HT-29 (cell line): Measurements from ENCODE around the gene DDHD1. TPM values are rescaled to one million over a fixed set of nuclear protein-coding genes. Genes with fewer than 3 reads are reported as not detected.

ENCODE experiments used
- DNase-seq: peaks from one replicate; pipeline ENCODE4 v3.0.0-alpha.2; 2015; ENCODE audit warnings: low spot score
- small RNA-seq: library from RNA; depleted of rRNA; stranded (forward); fragments of <200 nt; gene quantifications from one replicate; pipeline ENCODE3, GENCODE V24; 2014
- total RNA-seq: library from RNA; depleted of rRNA; stranded (reverse); fragments of >200 nt; shearing (Covaris generic); gene quantifications from 2 replicates; pipeline ENCODE4 v1.2.3, GENCODE V29; 2014; rRNA removed

Gene DDHD1
- total RNA-seq, 1 experiment from 2014 or later: 7.0 TPM

DNA sequence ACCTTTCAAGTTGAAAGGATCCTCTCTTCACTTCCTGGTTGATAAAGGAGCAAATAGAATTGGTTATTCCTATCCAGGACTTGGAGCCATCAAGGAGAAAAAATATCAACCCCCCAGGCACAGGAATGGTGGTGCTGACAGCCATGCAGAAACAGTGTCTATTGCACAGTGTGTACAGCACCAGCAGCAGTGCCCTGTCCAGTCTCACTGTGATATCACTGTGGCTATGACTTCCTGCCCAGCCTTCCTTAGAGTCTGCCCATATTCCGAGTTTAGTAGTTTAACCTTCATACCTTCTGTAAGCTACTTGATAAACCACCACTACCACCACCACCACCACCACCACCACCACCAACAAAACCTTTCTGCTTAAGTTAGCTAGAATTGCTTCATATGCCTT is 157.1 kb downstream of the DDHD1 start:
- no peak for DNase-seq

DNA sequence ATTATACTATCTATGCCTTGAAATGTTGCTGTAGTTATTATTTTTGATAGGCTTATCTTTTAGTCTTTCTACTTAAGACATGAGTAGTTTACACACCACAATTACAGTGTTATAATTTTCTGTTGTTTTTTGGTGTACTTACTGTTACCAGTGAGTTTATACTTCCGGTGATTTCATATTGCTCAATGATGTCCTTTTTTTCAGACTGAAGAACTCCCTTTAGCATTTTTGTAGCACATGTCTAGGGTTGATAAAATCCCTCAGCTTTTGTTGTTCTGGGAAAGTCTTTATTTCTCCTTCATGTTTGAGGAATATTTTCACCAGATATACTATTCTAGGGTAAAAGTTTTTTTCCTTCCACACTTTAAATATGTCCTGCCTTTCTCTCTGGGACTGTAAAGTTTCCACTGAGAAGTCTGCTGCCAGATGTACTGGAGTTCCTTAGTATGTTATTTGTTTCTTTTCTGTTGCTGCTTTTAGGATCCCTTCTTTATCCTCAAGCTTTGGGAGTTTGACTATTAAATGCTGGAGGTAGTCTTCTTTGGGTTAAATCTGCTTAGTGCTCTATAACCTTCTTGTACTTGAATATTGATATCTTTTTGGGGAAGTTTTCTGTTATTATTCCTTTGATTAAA is 160.8 kb downstream of the DDHD1 start:
- DNase-seq: no peak

DNA sequence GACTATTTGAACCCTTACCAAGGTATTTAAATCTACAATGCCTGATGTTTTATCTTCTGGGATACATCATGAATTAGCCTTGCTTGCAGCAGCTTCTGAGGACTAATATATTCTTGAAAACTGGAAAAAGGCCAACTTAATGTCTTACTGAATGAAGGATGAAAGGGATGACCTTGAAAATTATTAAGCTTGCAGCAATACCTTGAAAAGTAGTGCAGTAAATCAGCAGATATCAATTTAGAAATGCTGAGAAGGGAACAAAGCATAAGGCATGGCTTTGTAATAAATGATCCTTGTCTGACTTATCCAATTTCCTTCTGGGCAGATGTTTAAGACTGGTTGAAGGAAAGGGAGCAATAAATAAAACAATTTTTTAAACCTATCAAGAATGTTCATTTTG is 165.0 kb downstream of the DDHD1 start:
- no peak for DNase-seq

DNA sequence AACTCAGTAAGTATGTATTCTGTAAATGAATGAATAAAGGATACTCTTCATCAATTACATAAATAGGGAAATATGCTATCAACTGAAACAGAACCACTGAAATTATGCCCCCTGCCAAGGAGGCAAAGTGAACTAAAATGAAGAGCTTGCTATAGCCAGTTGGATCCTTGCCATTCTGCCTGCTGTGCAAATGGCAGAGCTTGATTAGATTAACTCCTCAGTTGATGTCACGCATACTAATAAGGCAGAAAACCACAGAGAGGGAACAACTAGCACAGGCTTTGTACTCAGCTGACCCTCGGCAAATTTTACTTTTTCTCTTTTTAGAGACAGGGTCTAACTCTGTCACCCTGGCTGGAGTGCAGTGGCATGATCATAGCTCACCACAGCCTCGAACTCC is 165.6 kb downstream of the DDHD1 start:
- DNase-seq: no peak

DNA sequence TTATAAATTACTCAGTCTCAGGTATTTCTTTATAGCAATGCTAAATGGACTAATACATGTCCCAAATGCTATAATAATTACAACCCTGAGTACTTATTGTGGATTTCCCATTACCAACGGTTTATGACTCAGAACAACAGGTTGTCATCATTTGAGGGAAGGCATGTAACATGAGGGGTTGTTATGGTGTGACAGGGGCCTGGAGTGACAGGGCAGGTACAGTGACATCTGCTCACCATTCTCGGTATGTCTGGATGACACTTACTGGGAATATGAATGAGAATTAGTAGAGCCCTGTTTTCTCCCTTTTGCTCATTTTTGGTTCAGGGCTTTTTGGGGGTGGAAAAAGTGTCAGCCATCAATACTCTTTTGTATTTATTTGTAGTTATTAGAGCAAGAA is 166.1 kb downstream of the DDHD1 start:
- no peak for DNase-seq

Small RNAs within 50 kb of the gene (small RNA-seq; reads per million reads assigned to genes)
- gene AL352979.1: not detected

Other genes with a start within 250 kb of the DDHD1 start
- not detected in 2 replicates for gene FERMT2, start 202.3 kb downstream of the DDHD1 start, total RNA-seq